ENCODE results near the gene ATP9A. TPM values are rescaled to one million over a fixed set of nuclear protein-coding genes. Genes with fewer than 3 reads are reported as not detected.

ATP9A gene
- total RNA-seq, 1 experiment from 2014 or later: 12.1 TPM

DNA sequence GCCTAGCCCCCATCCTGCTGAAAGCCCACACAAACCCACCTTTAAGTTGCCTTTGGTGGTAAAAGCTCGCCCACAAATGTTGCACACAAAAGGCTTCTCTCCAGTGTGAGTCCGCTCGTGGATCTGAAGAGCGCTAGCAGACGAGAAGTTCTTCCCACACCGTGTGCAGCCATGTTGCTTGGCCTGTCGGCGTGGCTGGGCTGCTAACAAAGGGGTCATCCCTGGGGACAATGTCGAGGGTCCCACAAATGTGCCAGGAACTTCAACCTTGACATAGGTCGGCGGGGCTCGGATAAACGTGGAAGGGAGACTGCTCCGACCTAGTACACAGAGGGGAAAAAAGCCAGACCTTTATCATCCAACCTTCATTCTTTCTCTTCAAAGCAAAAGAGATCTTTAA lies 20.6 kb upstream of the ATP9A start:
- no CpG with 5 or more reads among the region's 14 CpGs for WGBS (ENCODE audit: extremely low coverage, insufficient read length, low lambda C conversion rate)
- H3K9me3 Mint-ChIP-seq: no peaks in the 10 kb centered on the region

More for the DNA sequence above, 20.6 kb upstream of the ATP9A start:
- Histone ChIP-seq H2AK5ac (ENCODE audit: insufficient read length, low read length) (no peak overlapping the region), H3K9ac (ENCODE audit: extremely low read depth, insufficient read length, low read length) (no peak overlapping the region), H2BK120ac (ENCODE audit: low read depth, low read length, poor library complexity, severe bottlenecking) (no peak overlapping the region), H2BK12ac (ENCODE audit: insufficient read length, low read depth, low read length) (no peak overlapping the region), H2BK20ac (ENCODE audit: low read depth, low read length, poor library complexity, severe bottlenecking) (no peak overlapping the region), H3K27ac (ENCODE audit: insufficient read length, low read depth, low read length) (no peak overlapping the region), H3K4ac (ENCODE audit: low read depth, low read length) (no peak overlapping the region), H3K79me2 (ENCODE audit: insufficient read depth, low read length) (peaks cover 37% of the 10 kb centered on the region; the same call in 1 of the 2 replicates), H2BK15ac (ENCODE audit: low read depth, low read length) (no peak overlapping the region), H3K18ac (ENCODE audit: insufficient read length, low read depth, low read length) (no peak overlapping the region), H3K56ac (ENCODE audit: insufficient read length, low read depth, low read length) (no peak overlapping the region), H4K5ac (ENCODE audit: insufficient read length, low read depth, low read length) (no peak overlapping the region), H4K91ac (ENCODE audit: insufficient read length, low read depth, low read length) (no peak overlapping the region), H4K8ac (replicated peaks; ENCODE audit: insufficient read length, low read depth, low read length) (no peak overlapping the region), H3K4me2 (ENCODE audit: insufficient read depth, insufficient read length, low read length) (no peak overlapping the region), H3K14ac (ENCODE audit: insufficient read depth, low read length) (no peak overlapping the region), H3K9me3 (ENCODE audit: control insufficient read depth, low read depth, low read length) (no peaks in the 10 kb centered on the region), H3K23me2 (ENCODE audit: insufficient read length, low read depth, low read length, poor library complexity, severe bottlenecking) (no peaks in the 10 kb centered on the region), H3K27me3 (ENCODE audit: insufficient read depth, low read length) (no peaks in the 10 kb centered on the region), H3K4me1 (ENCODE audit: insufficient read depth, low read length) (0 out of 2 replicates have a peak, but pooled peaks cover 2% of the 10 kb centered on the region), H2AFZ (ENCODE audit: low read length) (no peak overlapping the region), H3K23ac (ENCODE audit: insufficient read length, low read depth, low read length) (no peak overlapping the region), H3K79me1 (ENCODE audit: insufficient read depth, low read depth, low read length, poor library complexity, severe bottlenecking) (peaks cover 27% of the 10 kb centered on the region), H4K20me1 (ENCODE audit: control insufficient read depth, insufficient read depth, insufficient read length) (no peaks in the 10 kb centered on the region), H3T11ph (ENCODE audit: low read length) (no peak overlapping the region), H2BK5ac (ENCODE audit: insufficient read length, low read length) (no peak overlapping the region)
- Mint-ChIP-seq H3K27ac (peak overlapping the region in 2 of 3 experiments; percentile 64 to 90; a peak in 3 of 7 replicates), H3K4me1 (peaks cover 16% of the 10 kb centered on the region in 2 experiments), H3K27me3 (ENCODE audit: low read depth) (no peaks in the 10 kb centered on the region), H3K4me3 (no peak overlapping the region; a peak in 1 of 5 replicates), H3K36me3 (ENCODE audit: insufficient read depth in 1 of 3, low read depth in 3 of 3) (peaks cover 75 to 97% (median 96%) of the 10 kb centered on the region in 3 experiments; a peak in 6 of 7 replicates)
- TF ChIP-seq, protein P1, sequence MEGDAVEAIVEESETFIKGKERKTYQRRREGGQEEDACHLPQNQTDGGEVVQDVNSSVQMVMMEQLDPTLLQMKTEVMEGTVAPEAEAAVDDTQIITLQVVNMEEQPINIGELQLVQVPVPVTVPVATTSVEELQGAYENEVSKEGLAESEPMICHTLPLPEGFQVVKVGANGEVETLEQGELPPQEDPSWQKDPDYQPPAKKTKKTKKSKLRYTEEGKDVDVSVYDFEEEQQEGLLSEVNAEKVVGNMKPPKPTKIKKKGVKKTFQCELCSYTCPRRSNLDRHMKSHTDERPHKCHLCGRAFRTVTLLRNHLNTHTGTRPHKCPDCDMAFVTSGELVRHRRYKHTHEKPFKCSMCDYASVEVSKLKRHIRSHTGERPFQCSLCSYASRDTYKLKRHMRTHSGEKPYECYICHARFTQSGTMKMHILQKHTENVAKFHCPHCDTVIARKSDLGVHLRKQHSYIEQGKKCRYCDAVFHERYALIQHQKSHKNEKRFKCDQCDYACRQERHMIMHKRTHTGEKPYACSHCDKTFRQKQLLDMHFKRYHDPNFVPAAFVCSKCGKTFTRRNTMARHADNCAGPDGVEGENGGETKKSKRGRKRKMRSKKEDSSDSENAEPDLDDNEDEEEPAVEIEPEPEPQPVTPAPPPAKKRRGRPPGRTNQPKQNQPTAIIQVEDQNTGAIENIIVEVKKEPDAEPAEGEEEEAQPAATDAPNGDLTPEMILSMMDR (conservative IDR thresholded peaks at IDR 0.05): no peak
- DNase-seq: no peak

All from H9 (cell line).